Vagina (tissue), 2 donors: ENCODE measurements around the gene SMYD1. TPM values are rescaled to one million over a fixed set of nuclear protein-coding genes. Genes with fewer than 3 reads are reported as not detected.
"Not testable (repeated sequence)": the region's sequence is repeated elsewhere in the genome, so short reads cannot be mapped to it uniquely, and the experiment has no call there.

Source experiments
- DNase-seq, 2 donors: peaks; one replicate each; pipeline ENCODE4 v3.0.0-alpha.2; 2017; ENCODE audit errors: extremely low spot score in 2 of 2
- H3K27ac ChIP-seq: fragments of 200-600 bp; sonication (generic); one replicate; pipeline ENCODE4 v1.5.1; 2019
- H3K27me3 ChIP-seq: fragments of 200-600 bp; sonication (generic); one replicate; pipeline ENCODE4 v1.5.1; 2019
- H3K36me3 ChIP-seq, 2 donors: fragments of 200-600 bp; sonication (generic); one replicate each; pipeline ENCODE4 v1.5.1; 2017 to 2019
- H3K4me1 ChIP-seq: fragments of 200-600 bp; sonication (generic); one replicate; pipeline ENCODE4 v1.5.1; 2019
- H3K4me3 ChIP-seq, 2 donors: fragments of 200-600 bp; sonication (generic); 1 replicate in 1 of 2; 2 replicates in 1 of 2; pipeline ENCODE4 v1.5.1; 2016 to 2019
- H3K9me3 ChIP-seq: fragments of 200-600 bp; sonication (generic); one replicate; pipeline ENCODE4 v1.5.1; 2019
- POLR2A ChIP-seq, 2 donors: fragments of 450-650 bp; IDR thresholded peaks; one replicate each; pipeline ENCODE4 v1.6.1; 2017; ENCODE audit warnings: antibody characterized with exemption in 2 of 2, mild to moderate bottlenecking in 2 of 2, moderate library complexity in 2 of 2
- POLR2AphosphoS5 ChIP-seq, 2 donors: sonication (generic); formaldehyde crosslinking; IDR thresholded peaks; one replicate each; pipeline ENCODE4 v1.9.0; 2017; ENCODE audit warnings: antibody characterized with exemption in 2 of 2, mild to moderate bottlenecking in 2 of 2, low read depth in 1 of 2; ENCODE audit not compliant: insufficient read depth in 1 of 2
- intact Hi-C: fragments of 100-400 bp; cut with DNase I; formaldehyde crosslinking; loops from one replicate; pipeline ENCODE4 v1.15.1; 2023
- total RNA-seq: library from RNA; depleted of rRNA; stranded (reverse); fragments of >200 nt; gene quantifications from one replicate; pipeline ENCODE4 v1.2.3, GENCODE V29; 2016
- TF ChIP-seq, protein P1 (sequence below), 3 experiments: fragments of 450-650 bp in 2 of 3; fragments of 200-600 bp in 1 of 3; sonication (generic) in 1 of 3; IDR thresholded peaks; one replicate each; pipeline ENCODE4 v1.5.1; 2017 to 2019; ENCODE audit warnings: antibody characterized with exemption in 3 of 3, mild to moderate bottlenecking in 2 of 3, moderate library complexity in 2 of 3

Gene SMYD1
- total RNA-seq, 1 donor from 2014 or later: not detected

DNA sequence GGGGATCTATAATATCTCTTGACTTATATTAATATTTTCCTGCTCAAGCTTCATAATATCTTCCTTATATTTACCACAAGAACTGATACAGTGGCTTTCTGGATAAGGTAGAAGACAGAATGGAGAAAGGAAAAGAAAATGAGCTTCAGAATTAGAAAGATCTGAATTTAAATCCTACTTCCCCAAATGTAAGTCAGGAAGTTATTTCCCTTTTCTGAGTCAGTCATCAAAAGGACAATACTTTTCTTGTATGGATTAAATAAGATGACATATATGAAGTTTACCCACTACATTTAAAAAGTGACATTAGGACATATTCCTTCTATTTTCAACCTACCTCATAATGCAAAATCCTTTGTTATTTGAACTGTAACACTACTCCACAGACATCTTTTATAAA, 31.0 kb upstream of the SMYD1 start:
- Histone ChIP-seq H3K4me1 (peaks cover 5% of the 10 kb centered on the region), H3K27me3 (no peaks in the 10 kb centered on the region), H3K9me3 (no peaks in the 10 kb centered on the region), H3K36me3 (peaks cover 0 to 30% of the 10 kb centered on the region in 2 donors), H3K4me3 (no peak overlapping the region), H3K27ac (no peak overlapping the region)
- TF ChIP-seq POLR2AphosphoS5 (IDR thresholded peaks at IDR 0.05; ENCODE audit: insufficient read depth in 1 of 2, low read depth in 1 of 2) (no peak), POLR2A (IDR thresholded peaks at IDR 0.05) (no peak)
- TF ChIP-seq, protein P1, sequence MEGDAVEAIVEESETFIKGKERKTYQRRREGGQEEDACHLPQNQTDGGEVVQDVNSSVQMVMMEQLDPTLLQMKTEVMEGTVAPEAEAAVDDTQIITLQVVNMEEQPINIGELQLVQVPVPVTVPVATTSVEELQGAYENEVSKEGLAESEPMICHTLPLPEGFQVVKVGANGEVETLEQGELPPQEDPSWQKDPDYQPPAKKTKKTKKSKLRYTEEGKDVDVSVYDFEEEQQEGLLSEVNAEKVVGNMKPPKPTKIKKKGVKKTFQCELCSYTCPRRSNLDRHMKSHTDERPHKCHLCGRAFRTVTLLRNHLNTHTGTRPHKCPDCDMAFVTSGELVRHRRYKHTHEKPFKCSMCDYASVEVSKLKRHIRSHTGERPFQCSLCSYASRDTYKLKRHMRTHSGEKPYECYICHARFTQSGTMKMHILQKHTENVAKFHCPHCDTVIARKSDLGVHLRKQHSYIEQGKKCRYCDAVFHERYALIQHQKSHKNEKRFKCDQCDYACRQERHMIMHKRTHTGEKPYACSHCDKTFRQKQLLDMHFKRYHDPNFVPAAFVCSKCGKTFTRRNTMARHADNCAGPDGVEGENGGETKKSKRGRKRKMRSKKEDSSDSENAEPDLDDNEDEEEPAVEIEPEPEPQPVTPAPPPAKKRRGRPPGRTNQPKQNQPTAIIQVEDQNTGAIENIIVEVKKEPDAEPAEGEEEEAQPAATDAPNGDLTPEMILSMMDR (IDR thresholded peaks at IDR 0.05): no peak
- intact Hi-C loops: no loop called here
- no peak for DNase-seq

DNA sequence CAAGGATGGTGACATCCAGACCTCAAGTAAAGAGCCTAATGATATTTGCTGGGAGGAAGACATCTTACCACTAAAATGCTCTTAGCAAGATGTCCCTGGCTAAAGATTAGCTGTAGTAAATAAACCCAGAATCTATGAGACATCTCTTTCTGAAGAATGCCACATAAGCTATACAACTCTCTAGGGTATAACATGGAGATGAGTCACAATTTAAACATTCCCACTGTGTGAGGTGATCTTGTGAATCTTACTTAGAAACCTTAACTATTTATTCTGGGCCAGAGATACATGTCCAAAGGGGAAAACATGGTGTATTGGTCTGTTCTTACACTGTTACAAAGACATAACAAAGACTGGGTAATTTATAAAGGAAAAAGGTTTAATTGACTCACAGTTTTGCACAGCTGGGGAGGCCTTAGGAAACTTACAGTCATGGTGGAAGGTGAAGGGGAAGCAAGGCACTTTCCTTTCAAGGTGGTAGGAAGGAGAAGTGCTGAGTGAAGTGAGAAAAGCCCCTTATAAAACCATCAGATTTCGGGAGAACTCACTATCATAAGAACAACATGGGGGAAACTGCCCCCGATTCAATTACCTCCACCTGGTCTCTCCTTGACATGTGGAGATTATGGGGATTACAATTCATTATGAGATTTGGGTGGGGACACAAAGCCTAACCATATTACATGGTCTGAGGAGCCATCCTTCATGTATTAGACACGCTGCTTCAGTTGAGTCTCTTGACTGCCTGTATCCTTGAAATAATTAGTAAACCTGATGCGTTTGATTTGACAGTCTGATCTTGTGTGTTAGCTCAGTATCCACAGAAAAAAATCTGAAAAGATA, 29.1 kb upstream of the SMYD1 start:
- H3K4me1 ChIP-seq: peaks cover 7% of the 10 kb centered on the region
- no peaks in the 10 kb centered on the region for H3K9me3 ChIP-seq
- H3K36me3 ChIP-seq: peaks cover 0 to 14% of the 10 kb centered on the region in 2 donors
- no peak overlapping the region for H3K27ac ChIP-seq
- TF ChIP-seq POLR2AphosphoS5 (IDR thresholded peaks at IDR 0.05; ENCODE audit: insufficient read depth in 1 of 2, low read depth in 1 of 2): no peak
- TF ChIP-seq POLR2A (IDR thresholded peaks at IDR 0.05): no peak
- intact Hi-C loops: no loop called here
- no peak for DNase-seq
- H3K4me3 ChIP-seq: no peak overlapping the region
- no peaks in the 10 kb centered on the region for H3K27me3 ChIP-seq

DNA sequence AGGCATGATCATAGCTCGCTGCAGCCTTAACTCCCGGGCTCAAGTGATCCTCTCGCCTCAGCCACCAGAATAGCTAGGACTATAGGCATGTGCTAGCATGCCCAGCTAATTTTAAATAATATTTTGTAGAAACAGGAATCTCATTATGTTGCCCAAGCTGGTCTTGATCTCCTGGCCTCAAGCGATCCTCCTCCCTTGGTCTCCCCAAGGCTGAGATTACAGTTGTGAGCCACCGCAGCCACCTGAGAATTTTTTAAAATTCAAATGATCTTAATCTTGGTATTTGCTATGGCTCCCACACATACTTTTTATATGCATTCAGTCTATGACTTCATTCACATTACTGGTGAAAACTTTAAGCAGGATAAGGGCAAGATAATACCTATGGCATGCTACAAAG, 25.1 kb upstream of the SMYD1 start:
- H3K27ac ChIP-seq: no peak overlapping the region
- no peak overlapping the region for H3K4me3 ChIP-seq
- no peaks in the 10 kb centered on the region for H3K36me3 ChIP-seq
- DNase-seq: no peak
- no peaks in the 10 kb centered on the region for H3K27me3 ChIP-seq
- H3K9me3 ChIP-seq: no peaks in the 10 kb centered on the region
- H3K4me1 ChIP-seq: peaks cover 11% of the 10 kb centered on the region
- intact Hi-C loops: no loop called here
- TF ChIP-seq, protein P1 (IDR thresholded peaks at IDR 0.05): no peak
- TF ChIP-seq POLR2AphosphoS5 (IDR thresholded peaks at IDR 0.05; ENCODE audit: insufficient read depth in 1 of 2, low read depth in 1 of 2): no peak
- TF ChIP-seq POLR2A (IDR thresholded peaks at IDR 0.05): no peak

DNA sequence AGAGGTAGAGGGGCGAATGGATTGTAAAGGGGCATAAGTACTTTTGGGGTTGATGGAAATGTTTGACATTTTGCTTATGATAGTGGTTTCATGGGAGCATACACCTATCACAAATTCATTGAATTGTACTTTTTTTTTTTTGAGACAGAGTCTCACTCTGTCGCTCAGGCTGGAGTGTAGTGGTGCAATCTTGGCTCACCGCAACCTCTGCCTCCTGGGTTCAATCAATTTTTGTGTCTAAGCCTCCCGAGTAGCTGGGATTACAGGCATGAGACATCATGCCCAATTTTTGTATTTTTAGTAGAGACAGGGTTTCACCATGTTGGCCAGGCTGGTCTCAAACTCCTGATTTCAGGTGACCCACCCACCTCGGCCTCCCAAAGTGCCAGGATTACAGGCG, 22.1 kb upstream of the SMYD1 start:
- intact Hi-C loops, H3K9me3 ChIP-seq, H3K27me3 ChIP-seq, H3K4me3 ChIP-seq, DNase-seq, H3K36me3 ChIP-seq, H3K27ac ChIP-seq: not testable (repeated sequence)
- peaks cover 11% of the 10 kb centered on the region for H3K4me1 ChIP-seq

DNA sequence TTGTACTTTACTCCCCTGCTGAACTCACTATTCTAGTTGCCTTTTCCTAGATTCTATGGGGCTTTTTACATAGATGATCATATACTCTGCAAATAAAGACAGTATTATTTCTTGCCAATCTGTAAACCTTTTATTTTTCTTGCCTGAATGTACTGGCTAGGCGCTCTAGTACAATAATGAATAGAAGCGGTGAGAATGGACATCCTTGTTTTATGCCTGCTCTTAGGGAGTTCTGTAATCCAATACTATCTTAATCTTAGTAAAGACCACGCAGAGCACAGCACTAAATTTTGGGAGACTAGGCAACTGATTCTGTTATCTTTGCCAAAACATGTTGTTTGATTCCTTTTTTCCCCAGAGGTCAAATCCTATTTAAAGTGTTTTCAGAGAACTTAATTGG, 19.1 kb upstream of the SMYD1 start:
- Histone ChIP-seq H3K27ac (no peak overlapping the region), H3K27me3 (no peaks in the 10 kb centered on the region), H3K9me3 (no peaks in the 10 kb centered on the region), H3K4me1 (peaks cover 33% of the 10 kb centered on the region), H3K4me3 (no peak overlapping the region), H3K36me3 (no peaks in the 10 kb centered on the region)
- intact Hi-C loops: no loop called here
- no peak for TF ChIP-seq POLR2A (IDR thresholded peaks at IDR 0.05)
- TF ChIP-seq, protein P1 (IDR thresholded peaks at IDR 0.05): no peak
- TF ChIP-seq POLR2AphosphoS5 (IDR thresholded peaks at IDR 0.05; ENCODE audit: insufficient read depth in 1 of 2, low read depth in 1 of 2): no peak
- no peak for DNase-seq

DNA sequence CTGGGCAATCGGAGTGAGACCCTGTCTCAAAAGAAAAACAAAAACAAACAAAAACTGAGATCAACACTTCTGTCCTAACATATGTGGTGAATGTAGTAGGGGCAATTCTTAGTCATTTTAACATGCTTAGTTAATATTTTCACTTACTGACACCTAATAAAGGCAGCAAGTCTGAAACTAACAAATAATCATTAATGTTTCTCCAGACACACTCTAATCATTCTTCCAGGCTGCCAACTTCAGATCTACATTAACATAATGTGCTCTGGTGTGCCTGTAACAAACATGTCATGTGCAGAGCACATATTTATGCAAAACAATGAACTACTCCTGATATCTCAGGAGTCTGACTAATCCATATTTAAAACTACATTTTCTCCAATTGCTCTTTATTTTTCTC, 18.0 kb upstream of the SMYD1 start:
- no peaks in the 10 kb centered on the region for H3K27me3 ChIP-seq
- no peak overlapping the region for H3K4me3 ChIP-seq
- H3K36me3 ChIP-seq: peaks cover 0 to 3% of the 10 kb centered on the region in 2 donors
- peaks cover 35% of the 10 kb centered on the region for H3K4me1 ChIP-seq
- H3K27ac ChIP-seq: no peak overlapping the region
- no peak for DNase-seq
- H3K9me3 ChIP-seq: no peaks in the 10 kb centered on the region
- TF ChIP-seq, protein P1 (IDR thresholded peaks at IDR 0.05): no peak
- TF ChIP-seq POLR2A (IDR thresholded peaks at IDR 0.05): no peak
- no peak for TF ChIP-seq POLR2AphosphoS5 (IDR thresholded peaks at IDR 0.05; ENCODE audit: insufficient read depth in 1 of 2, low read depth in 1 of 2)
- intact Hi-C loops: no loop called here
